Measurements from ENCODE around the gene SLC6A7.
"Not testable (repeated sequence)": the region's sequence is repeated elsewhere in the genome, so short reads cannot be mapped to it uniquely, and the experiment has no call there.

The SLC6A7 gene

GRCh38 chr5:150241298-150242160 is 51.7 kb downstream of the SLC6A7 start:
- no peak for DNase-seq (ENCODE audit: low spot score)

DNA sequence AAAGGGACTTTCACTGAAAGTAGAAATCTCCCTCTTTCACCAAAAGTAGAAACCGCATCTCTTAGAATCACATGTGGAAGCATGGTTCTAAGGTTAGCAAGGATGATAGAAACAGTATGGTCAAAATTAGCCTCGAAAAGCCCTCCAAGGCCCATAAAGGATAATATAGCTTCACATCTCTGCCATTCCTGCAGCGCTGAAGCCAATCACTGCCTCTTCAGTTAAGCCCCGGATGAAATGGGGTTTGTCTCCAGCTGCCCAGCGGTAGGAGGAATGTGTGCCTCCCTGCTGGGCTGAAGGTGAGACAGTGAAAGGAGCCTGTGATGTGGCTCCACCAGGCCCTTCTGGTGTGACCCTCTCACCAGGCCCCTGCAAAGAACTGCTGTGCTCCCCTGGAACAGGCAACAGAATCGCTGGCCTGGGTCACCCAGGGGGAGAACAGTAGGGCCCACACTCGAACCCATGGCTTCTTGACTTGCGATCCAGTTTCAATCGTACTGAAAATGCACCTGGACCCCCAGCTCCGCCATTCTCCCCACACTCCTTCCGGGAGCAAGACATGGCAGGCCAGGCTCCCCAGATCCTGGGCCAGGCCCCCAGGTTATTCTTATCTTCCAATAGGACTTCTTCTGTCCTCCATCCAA is 52.5 kb downstream of the SLC6A7 start:
- no peak for DNase-seq (ENCODE audit: low spot score)

DNA sequence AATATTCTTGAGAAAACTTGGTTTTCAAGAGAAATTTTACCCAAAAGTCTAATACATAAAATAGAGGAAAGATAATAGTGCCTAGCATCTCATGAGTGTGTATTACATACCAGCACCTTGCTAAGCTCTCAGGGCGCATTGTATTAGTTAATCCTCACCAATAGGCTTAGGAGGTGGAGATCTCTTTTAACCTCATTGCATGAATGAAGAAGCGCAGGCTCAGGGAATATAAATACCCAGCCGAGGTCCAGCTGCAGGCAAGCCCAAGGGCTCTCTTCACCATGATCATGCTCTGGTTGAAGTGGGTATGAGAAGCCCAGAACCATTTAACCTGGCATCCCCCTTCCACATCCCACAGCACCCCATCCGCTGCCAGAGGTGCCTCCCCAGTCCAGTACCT is 53.7 kb downstream of the SLC6A7 start:
- DNase-seq (ENCODE audit: low spot score): no peak

DNA sequence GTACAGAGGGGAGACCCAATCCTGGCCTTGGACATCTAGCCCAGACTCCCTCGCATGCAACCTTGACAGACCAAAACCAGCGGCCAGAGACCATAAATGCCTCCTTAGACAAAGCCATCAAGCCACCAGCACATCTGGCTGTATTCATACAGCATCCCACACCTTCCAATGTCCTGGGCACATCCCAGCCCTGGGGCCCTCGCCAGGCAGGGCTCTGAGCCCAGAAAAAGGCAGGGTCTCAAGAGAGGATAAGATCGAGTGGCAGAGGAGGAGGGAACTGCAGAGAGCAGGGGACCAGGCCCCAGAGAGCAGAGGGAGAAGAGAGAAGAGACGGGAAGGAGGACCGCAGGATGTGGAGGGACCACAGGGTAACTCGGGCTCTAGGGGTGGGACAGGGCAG is 54.3 kb downstream of the SLC6A7 start:
- DNase-seq (ENCODE audit: low spot score): no peak

DNA sequence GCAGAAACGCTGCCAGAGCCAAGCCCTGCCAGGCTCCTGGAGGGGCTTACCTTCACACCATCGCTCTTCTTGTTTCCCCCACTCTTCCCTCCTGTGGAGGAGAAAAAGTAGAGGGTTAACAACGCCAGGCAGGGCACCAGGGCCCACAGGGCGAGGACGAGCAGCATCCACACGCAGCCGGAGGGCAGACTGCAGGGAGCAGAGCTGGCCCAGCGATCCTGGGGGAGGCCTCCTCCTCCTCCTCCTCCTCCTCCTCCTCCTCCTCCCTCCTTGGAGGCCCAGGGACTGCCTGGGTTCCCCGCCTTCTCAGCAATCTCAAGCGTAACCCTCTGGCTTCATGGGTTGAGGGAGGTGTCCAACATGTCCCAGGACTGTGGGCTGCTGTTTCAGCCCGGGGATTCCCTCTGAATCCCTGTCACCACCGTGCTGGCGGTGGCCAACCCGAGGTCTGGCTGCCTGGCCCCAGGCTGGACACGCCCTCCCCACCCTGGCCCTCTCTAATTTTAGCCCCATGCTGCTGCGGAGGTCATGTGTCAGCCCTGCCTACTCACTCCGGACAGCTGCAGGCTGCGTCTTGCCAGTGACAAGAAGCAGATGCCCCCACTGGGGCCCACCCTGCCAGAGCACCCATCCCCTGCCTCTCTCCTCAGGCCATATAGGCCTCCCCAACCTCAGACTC is 55.4 kb downstream of the SLC6A7 start:
- no peak for DNase-seq (ENCODE audit: low spot score)

- no peak for DNase-seq (ENCODE audit: low spot score)
These were observed 55.9 kb downstream of the SLC6A7 start for GRCh38 chr5:150245808-150246207.

DNA sequence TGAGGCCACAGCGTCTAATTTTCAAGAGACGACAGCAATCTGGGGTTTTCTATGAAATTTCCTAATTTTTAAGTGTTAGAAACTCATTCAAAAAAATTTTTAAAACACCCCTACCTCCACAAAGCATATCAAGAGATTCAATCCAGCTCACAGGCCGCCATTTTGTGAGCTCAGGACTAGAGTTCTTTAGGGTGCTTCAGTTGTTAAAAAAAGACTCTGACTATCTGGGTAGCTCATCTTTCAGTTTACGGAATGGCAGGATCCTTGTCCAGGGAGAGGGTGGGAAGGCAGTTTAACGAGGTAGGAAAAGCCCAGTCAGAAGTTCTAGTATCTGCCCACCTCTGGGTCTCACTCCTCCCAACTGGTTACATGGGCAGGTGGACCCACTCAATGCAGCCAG is 56.6 kb downstream of the SLC6A7 start:
- no peak for DNase-seq (ENCODE audit: low spot score)

DNA sequence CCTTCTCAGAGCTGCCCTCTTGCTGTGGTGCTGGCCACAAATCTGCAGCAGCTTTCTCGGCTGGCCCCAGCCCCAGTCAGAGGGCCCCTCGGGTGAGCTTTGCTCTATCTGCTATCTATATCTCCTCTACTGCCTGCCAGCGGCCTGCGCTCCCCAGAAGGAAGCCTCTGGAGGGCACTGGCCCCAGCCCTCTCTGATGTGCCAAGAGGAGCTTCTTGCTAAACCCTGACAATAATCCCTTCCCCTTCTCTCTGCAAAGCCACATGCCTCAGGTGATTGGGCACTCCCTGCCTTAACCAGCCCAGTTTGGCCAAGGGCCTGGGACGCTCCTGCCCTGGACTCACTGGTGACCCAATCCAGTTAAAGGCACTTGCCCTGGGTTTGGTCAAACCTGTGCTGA is 57.0 kb downstream of the SLC6A7 start:
- DNase-seq (ENCODE audit: low spot score): no peak

DNA sequence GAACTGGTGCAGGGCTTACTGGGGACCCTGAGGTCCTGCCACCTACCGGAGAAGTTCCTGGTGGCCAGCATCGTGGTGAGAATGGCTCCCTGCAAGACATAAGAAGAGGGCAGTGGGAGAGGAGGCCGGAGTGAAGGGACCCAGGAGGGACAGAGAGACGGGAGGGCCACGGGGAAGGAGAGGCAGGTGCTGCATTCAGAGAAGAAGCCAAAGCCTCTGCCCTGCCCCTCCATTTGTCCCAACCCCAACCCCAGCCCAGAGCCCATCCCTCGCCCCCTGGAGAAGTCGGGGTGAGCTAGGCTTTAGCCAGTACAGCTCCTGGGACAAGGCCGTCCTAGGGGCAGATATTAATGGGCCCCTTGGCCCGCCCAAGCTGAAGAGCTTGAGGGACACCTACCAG is 57.9 kb downstream of the SLC6A7 start:
- no peak for DNase-seq (ENCODE audit: low spot score)

- DNase-seq (ENCODE audit: low spot score): not testable (repeated sequence)
These were observed 58.6 kb downstream of the SLC6A7 start for GRCh38 chr5:150248493-150248892.

DNA sequence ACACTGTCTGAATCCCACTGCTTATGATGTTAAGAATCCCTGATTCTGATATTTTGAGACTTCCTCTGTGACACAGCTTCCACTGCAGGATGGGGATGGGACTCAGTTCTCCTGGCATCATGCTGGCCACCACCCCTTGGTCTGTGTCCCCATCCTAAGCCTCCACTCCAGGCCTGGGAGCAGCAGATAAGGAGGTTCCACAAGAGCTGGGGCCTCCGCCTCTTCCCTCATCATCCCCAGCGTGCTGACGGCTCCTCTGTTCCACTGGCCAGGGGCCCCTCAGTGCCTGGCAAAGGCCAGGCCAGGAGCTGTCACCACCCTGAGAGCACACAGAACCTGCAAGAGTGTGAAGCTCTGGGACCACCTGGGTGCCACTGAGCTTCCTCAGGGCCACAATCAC is 59.1 kb downstream of the SLC6A7 start:
- no peak for DNase-seq (ENCODE audit: low spot score)

GRCh38 chr5:150249744-150250143 is 59.9 kb downstream of the SLC6A7 start:
- no peak for DNase-seq (ENCODE audit: low spot score)

GRCh38 chr5:150251504-150251903 is 61.6 kb downstream of the SLC6A7 start:
- DNase-seq (ENCODE audit: low spot score): no peak

GRCh38 chr5:150252489-150252888 is 62.6 kb downstream of the SLC6A7 start:
- DNase-seq (ENCODE audit: low spot score): no peak

DNA sequence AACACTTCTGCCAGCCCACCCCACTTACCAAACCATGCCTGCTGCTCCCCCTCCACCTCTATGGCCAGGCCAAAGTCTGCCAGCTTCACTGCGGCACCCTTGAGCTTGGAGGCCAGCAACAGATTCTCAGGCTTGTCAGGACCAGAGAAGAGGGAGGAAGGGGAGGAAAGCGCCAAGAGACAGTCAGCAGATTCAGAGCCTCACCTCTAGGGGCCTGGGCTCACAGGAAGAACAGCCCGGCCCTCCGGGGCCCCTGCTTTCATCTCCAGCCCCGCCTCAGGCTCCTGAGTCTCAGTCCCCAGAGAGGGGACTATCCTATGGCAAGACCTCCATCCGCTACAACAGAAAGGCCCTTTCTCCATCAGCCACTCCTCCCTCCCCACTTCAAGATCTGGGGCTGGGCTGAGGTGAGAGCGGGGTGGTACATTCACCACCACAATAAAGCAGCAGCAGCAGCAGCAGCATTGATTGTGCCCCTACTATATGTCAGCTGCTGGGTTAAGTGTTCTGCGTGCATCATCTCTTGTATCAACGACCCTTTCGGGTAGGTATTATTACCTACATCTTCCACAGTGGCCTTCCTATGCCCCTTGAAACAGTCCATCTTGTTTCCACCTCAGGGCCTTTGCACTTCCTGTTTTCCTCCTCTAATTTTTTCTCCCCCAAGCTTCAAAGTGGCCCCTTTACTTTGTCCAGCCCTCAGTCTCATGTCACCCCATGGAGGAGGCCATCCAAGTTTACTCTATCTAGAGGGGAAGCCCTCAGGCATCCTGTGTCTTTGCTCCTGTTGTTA is 63.8 kb downstream of the SLC6A7 start:
- no peak for DNase-seq (ENCODE audit: low spot score)

- no peak for DNase-seq (ENCODE audit: low spot score)
These were observed 64.5 kb downstream of the SLC6A7 start for GRCh38 chr5:150254363-150254762.

DNA sequence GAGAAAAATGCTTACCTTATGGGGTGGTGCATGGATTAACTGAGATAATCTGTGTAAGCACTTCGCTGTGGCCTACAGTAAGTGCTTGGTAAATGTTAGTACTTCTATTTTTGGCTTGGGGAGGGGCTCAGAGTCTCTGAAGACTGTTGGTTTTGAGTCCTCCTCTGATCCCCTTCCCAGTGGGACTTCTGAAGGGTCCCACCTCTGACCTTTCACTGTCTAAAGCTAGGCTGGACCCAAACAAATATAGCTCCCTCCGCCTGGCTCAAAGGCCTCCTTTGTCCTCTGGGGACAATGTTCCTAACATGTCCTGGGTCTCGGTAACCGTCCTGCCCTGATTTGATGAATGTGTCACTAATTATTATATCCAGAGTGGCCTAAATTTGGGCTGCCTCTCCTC is 64.9 kb downstream of the SLC6A7 start:
- no peak for DNase-seq (ENCODE audit: low spot score)

DNA sequence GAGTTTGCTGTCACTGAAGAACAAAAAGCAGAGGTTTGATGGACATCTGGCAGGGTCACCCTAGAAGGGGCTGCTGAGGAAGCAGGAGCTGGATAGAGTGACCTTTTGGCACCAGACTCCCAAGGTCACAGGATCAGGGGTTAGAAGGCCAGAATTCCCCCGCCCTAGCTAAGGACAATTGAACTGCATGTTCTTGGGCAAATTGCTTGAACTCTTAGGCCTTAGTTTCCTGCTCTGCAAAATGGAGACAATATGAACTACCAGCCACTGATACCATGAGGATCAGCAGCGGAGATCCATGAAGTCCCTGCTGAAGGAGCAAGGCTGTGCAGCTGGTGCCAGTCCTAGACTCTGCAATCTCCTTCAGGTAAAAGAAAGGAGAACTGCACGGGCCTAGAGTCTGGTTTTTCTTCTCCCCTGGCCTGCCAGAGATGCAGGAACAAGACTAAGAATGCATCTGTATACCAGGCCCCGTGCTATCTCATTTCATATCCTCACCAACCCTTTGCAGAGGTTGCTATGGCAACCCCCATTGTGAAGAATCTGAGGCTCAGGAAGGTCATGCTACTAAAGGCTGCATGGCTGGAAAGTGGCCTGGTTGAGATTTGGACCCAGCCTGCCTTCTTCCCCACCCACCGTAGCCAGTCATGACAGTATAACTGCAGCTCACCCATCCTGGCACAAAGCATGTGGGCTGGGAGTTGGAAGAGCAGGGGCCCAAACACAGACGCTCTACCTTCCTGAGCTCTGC is 66.0 kb downstream of the SLC6A7 start:
- DNase-seq (ENCODE audit: low spot score): no peak

DNA sequence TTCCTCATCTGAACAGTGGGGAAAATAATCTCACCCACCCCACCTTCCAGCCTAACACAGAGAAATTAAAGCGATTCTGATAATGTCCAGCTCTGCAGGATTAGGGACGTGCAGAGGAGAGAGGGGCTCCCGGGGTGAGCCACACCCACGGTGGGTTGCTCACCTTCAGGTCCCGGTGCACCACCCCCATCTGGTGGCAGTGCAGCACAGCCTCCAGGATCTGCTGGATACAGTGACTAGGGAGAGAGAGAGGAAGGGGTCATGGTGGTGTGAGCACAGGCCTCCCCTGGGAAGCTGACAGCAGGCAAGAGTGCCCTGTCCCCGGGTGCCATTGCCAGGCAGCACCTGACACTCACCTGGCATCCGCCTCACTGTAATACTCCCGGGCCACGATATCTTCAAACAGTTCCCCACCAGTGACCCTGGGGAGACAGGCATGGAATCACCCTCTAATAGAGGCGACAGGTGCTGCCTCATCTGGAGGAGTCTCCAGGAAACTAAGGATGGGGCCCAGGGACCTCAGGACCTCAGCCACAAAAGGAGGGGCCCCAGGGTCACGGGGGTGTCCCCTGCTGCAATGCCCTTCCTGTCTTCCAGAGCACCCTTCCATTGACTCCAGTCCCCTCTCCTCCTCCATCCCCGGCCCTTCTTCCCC is 66.7 kb downstream of the SLC6A7 start:
- no peak for DNase-seq (ENCODE audit: low spot score)

DNA sequence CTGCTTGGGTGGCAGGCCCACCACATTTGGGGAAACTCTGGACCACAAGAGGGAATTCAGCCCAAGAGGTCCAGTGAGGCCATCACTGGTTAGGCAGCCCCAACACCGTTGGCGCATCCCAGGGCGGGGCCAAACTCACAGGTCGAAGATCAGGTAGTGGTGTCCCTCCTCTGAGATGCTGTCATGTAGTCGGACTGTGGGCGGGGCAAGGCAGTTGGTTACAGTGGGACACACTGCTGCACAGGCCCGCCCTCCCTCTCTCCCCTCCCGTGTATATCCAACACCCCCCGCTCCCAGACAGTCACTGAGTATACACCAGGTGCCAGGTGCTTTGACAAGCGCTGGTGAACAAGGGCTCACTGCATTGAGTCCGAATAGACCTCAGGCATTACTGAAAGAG is 67.6 kb downstream of the SLC6A7 start:
- DNase-seq (ENCODE audit: low spot score): no peak

- no peak for DNase-seq (ENCODE audit: low spot score)
These were observed 68.3 kb downstream of the SLC6A7 start for GRCh38 chr5:150258130-150258529.
